ENCODE measurements around the gene ANTKMT. TPM values are rescaled to one million over a fixed set of nuclear protein-coding genes. Genes with fewer than 3 reads are reported as not detected.

The ANTKMT gene
- total and polyA plus RNA-seq, 2 of the 4 experiments (the other 2 are of a cell fraction): 7.3 to 16.2 TPM

GRCh38 chr16:674968-675883, 45.7 kb upstream of the ANTKMT start, which contains the start of gene RHBDL1:
Gene RHBDL1, plus strand, starts transcription at chr16:675671. Its CDS starts 120 bp downstream, at chr16:675791.
- 0 out of 2 replicates have a peak within 1 kb of the TSS, but pooled peaks have one; percentile 11 for H4K5ac ChIP-seq (ENCODE audit: low read depth, low read length)
- no peak within 1 kb of the TSS for H3K27ac ChIP-seq (ENCODE audit: insufficient read depth, low read length)
- H4K8ac ChIP-seq (ENCODE audit: low read depth in 2 of 2, low read length in 2 of 2): no peak within 1 kb of the TSS
- no peak within 1 kb of the TSS for H2BK20ac ChIP-seq (ENCODE audit: low read depth, low read length)
- H2AFZ ChIP-seq (replicated peaks; ENCODE audit: low read length, poor library complexity): peak within 1 kb of the TSS; percentile 89
- BruUV-seq (replicated peaks): no TSS peak
- peaks cover 16% of the 10 kb centered on the region for H4K20me1 ChIP-seq (ENCODE audit: insufficient read depth, low read length)
- no peaks in the 10 kb centered on the region for H3K27me3 ChIP-seq (ENCODE audit: control insufficient read depth, insufficient read depth, low read length)
- H2BK15ac ChIP-seq (ENCODE audit: low read depth, low read length): no peak within 1 kb of the TSS
- 0 out of 2 replicates have a peak within 1 kb of the TSS, but pooled peaks have one; percentile 56 for H3K4ac ChIP-seq (ENCODE audit: low read depth, low read length)
- H2BK5ac ChIP-seq (ENCODE audit: low read depth, low read length, poor library complexity, severe bottlenecking): no peak within 1 kb of the TSS
- no peak within 1 kb of the TSS for H3K9ac ChIP-seq (ENCODE audit: low read depth, low read length)
- H2AK9ac ChIP-seq (replicated peaks; ENCODE audit: low read depth, low read length, poor library complexity): peak within 1 kb of the TSS; percentile 90
- H2BK120ac ChIP-seq (ENCODE audit: low read depth, low read length): no peak within 1 kb of the TSS
- in situ Hi-C loops (cut with MboI; ENCODE audit: low sequenced_read_pairs): no loop called here
- H3K9me1 ChIP-seq (ENCODE audit: insufficient read depth, low read length): peaks cover 9% of the 10 kb centered on the region; the same call in 1 of the 2 replicates
- H3K23ac ChIP-seq (ENCODE audit: low read depth, low read length): no peak within 1 kb of the TSS
- H3K4me2 ChIP-seq (ENCODE audit: low read depth, low read length): peak within 1 kb of the TSS; percentile 90
- WGBS, 2 experiments (ENCODE audit: extremely low coverage in 2 of 2, insufficient read length in 1 of 2): 4% methylated on average over 34 of the region's 73 CpGs; no CpG with 5 or more reads in 1 of the 2 experiments
- H3K9me3 ChIP-seq (ENCODE audit: control insufficient read depth, insufficient read depth, low read length): no peaks in the 10 kb centered on the region
- ChIA-PET CTCF (no interaction called here), POLR2A (ENCODE audit: unreplicated experiment) (no interaction called here)
- H2AK5ac ChIP-seq (ENCODE audit: low read depth, low read length): no peak within 1 kb of the TSS; the same call in 1 of the 2 replicates
- H3K56ac ChIP-seq (ENCODE audit: extremely low read depth, insufficient read depth, low read length): no peak within 1 kb of the TSS
- H4K91ac ChIP-seq (ENCODE audit: insufficient read depth, low read depth, low read length): no peak within 1 kb of the TSS
- dilution Hi-C loops (cut with HindIII; ENCODE audit: low sequenced_read_pairs, unreplicated experiment): no loop called here
- H3K4me1 ChIP-seq (ENCODE audit: control insufficient read depth, insufficient read depth, low read length): peaks cover 8% of the 10 kb centered on the region; the same call in 1 of the 2 replicates
- peak within 1 kb of the TSS; percentile 50 for H3K4me3 ChIP-seq (ENCODE audit: insufficient read depth, low read depth, low read length)
- DNase-seq (peak; percentile 42), ATAC-seq (ENCODE audit: low read depth) (peak; percentile 5)
- H3K14ac ChIP-seq (replicated peaks; ENCODE audit: low read depth, low read length): no peak within 1 kb of the TSS
- H3K79me1 ChIP-seq (ENCODE audit: low read depth in 1 of 2, low read length in 2 of 2): peaks cover 0 to 25% of the 10 kb centered on the region in 2 experiments; a peak in 1 of 4 replicates
- no peak within 1 kb of the TSS for H3K18ac ChIP-seq (ENCODE audit: low read depth, low read length)
- H3K36me3 ChIP-seq (ENCODE audit: control insufficient read depth, insufficient read depth, low read length): peaks cover 38% of the 10 kb centered on the region
- intact Hi-C loops (cut with micrococcal nuclease): no loop called here
- TF ChIP-seq SMC3 (IDR thresholded peaks at IDR 0.05; ENCODE audit: low read depth, low read length): no peak
- TF ChIP-seq RCOR1 (IDR thresholded peaks at IDR 0.05; ENCODE audit: insufficient replicate concordance, low read length): no peak
- TF ChIP-seq ELK1 (IDR thresholded peaks at IDR 0.05; ENCODE audit: borderline replicate concordance, low read depth, low read length): no peak
- no peak for TF ChIP-seq FOS (IDR thresholded peaks at IDR 0.05; ENCODE audit: low read depth, low read length)
- TF ChIP-seq USF2 (IDR thresholded peaks at IDR 0.05; ENCODE audit: low read depth, low read length): no peak
- TF ChIP-seq MAZ (IDR thresholded peaks at IDR 0.05; ENCODE audit: borderline replicate concordance, low read depth, low read length): peak; percentile 21; the same call in 1 of the 2 replicates
- no peak for TF ChIP-seq CHD1 (IDR thresholded peaks at IDR 0.05; ENCODE audit: low read depth, low read length)
- no peak for TF ChIP-seq CEBPB (IDR thresholded peaks at IDR 0.05; ENCODE audit: low read depth, low read length)
- TF ChIP-seq NFE2L2 (IDR thresholded peaks at IDR 0.05; ENCODE audit: low read depth, low read length): no peak
- TF ChIP-seq CTCF (conservative IDR thresholded peaks at IDR 0.05; ENCODE audit: low read depth, low read length): no peak
- TF ChIP-seq POLR2A (IDR thresholded peaks at IDR 0.05; ENCODE audit: low read depth, low read length): no peak
- 0 out of 2 replicates have a peak, but pooled peaks have one; percentile 28 for TF ChIP-seq BHLHE40 (IDR thresholded peaks at IDR 0.05; ENCODE audit: low read depth, low read length)
- TF ChIP-seq MXI1 (IDR thresholded peaks at IDR 0.05; ENCODE audit: borderline replicate concordance, low read depth, low read length): peak; percentile 54; the same call in 1 of the 2 replicates

All from IMR-90 (cell line).